HG02763 (cell line): ENCODE results near the gene NOSIP.
"Not testable (repeated sequence)": the region's sequence is repeated elsewhere in the genome, so short reads cannot be mapped to it uniquely, and the experiment has no call there.

ENCODE experiments used
- ATAC-seq: cut with Tn5 transposase; IDR thresholded peaks from one replicate; pipeline ENCODE4 v1.9.1; 2021; ENCODE audit warnings: mild to moderate bottlenecking, moderate library complexity; ENCODE audit not compliant: unreplicated experiment

NOSIP gene, protein sequence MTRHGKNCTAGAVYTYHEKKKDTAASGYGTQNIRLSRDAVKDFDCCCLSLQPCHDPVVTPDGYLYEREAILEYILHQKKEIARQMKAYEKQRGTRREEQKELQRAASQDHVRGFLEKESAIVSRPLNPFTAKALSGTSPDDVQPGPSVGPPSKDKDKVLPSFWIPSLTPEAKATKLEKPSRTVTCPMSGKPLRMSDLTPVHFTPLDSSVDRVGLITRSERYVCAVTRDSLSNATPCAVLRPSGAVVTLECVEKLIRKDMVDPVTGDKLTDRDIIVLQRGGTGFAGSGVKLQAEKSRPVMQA

DNA sequence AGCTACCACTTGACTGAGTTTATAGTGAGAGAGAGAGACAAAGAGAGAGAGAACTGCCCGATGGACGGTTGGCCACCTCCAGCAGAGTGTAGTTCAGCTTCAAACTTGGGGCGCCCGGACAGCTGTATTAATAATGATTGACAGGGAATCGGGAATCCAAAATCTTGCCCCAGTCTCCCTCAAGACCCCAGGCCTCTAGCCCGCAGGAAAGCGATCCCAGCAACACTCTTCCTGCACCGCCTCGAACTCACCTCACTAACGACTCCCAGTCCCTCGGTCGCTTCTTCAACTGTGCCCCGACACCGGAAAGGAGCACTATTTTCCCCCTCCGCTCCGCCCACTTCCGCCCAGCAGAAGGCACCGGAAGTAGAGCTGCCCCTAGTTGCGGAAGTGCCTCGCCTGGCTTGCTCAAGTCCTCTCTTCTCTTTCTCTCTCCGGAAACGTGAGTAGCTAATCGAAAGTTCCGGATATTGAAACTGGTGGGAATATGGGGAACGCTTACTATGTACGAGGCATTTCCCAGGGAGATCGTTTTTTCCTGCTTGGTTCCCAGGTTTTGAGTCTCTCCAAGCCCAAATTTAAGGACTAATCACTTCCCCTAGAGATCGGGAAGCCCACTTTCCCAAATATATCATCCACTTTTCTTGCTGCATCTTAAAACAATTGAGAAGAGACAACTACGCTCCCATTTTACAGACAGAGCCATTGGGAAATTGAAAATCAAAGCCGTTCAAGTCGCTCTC, at the start of gene NOSIP:
NOSIP (minus strand) TSS at position 293 of the 743 bp plus-strand sequence. CDS start 19,865 bp downstream, outside the sequence.
- peak; percentile 90 for ATAC-seq

DNA sequence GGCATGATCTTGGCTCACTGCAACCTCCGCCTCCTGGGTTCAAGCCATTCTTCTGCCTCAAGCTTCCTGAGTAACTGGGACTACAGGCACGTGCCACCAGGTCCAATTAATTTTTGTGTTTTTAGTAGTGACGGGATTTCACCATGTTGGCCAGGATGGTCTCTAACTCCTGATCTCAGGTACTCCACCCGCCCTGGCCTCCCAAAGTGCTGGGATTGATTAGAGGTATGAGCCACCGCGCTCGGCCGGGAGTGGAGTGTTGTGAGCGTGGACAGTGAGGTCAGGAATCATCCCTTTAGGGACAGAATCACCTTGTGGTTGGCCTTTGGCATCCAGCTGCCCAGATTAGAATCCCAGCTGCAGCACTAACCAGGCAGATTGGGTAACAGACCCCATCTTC, 49.3 kb upstream of the NOSIP start:
- no peak for ATAC-seq

DNA sequence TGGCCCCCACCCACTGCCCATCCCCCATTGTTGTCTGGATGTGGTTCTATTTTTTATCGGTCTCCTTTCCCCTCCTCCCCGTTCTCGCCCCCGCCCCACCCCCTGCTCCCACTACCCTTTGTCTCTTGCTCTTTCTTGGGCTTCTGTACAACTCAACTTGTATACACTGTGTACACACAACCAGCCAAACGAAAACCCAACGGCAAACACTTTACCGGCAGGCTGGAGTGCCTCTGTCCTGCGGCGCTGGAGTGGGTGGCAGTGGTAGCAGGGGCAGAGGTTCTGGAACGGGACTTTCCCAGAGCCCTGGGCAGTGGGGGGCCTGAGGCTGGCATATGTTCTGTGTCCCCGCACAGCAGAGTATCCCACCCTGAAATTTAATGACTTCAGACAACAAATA, 45.9 kb upstream of the NOSIP start:
- ATAC-seq, result no peak

DNA sequence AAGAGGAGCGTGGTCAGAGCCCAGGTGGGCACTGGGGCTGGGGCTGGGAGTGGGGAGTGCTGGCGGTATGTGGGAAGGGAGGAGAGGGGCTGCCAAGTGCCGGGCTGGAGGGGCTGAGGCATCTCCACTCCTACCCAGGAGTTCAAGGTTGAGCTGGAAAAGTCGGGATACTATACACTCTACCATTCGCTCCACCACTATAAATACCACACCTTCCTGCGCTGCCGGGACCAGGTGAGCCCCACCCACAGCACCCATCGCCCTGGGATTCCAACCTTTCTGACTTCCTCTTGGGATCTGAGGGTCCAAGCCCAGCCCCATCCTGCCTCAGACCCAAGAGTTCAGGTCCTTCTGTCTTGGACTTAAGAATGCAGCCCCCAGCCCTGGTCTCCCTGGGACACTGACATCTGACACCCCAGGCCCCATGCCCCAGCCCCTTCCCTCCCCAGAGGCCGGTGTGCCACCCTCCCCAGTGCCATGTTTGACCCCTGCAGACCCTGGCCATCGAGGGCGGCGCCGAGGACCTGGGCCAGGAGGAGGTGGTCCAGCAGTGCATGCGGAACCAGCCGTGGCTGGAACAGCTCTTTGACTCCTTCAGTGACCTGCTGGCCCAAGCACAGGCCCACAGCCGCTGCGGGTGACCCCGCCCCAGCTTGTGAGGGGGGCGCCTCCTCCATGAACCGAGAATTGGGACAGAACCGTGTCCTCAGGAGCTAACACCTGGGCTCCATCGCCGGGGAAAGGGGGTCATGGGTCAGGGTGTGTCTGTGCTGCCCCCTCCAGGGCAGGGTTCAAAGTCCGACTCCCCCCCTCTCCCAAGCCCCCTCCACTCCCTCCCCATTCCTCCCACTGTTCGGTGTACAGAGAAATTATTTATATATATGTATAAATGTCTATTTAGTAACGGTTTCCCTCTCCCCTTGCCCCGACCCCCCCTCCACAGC, 44.9 kb upstream of the NOSIP start:
- no peak for ATAC-seq

DNA sequence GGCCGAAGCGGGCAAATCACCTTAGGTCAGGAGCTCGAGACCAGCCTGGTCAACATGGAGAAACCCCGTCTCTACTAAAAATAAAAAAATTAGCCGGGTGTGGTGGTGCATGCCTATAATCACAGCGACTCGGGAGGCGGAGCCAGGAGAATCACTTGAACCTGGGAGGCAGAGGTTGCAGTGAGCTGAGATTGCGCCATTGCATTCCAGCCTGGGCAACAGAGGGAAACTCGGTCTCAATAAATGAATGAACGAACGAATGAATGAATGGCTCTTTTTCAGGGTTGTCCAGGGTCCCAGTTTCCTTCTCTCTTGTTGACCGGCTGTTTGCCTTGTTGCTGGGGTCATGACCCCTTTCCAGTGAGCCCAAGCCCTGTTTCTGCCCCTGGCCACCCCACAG, 37.5 kb upstream of the NOSIP start:
- not testable (repeated sequence) for ATAC-seq

DNA sequence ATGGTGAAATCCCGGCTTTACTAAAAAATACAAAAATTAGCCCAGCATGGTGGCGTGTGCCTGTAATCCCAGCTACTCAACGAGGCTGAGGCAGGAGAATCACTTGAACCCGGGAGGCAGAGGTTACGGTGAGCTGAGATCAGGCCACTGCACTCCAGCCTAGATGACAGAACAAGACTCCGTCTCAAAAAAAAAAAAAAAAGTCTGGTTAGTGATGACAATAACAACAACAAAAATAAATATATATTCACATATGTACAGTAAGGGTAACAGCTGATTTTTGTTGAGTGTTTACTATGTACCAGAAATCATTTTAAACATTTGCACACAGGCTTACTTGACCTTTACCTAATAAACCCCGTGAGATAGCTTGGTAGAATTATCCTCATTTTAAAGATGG, 36.6 kb upstream of the NOSIP start:
- ATAC-seq, result no peak

DNA sequence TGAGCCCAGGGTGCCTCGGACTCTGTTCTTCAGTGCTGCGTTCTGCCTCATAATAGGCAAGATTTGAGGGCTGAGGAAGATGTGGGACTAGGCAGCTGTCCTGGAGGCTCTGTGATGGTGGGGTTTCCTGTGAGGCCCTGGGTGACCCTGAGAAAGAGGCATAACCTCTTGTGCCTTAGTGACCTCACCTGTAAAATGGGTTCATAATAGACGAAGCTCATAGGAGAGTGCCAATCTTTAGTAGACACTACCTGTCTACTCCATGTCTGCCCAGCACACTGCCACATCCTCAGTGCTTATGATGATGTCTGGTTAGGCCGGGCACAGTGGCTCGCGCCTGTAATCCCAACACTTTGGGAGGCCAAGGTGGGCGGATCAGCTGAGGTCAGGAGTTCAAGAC, 36.2 kb upstream of the NOSIP start:
- ATAC-seq, result no peak

DNA sequence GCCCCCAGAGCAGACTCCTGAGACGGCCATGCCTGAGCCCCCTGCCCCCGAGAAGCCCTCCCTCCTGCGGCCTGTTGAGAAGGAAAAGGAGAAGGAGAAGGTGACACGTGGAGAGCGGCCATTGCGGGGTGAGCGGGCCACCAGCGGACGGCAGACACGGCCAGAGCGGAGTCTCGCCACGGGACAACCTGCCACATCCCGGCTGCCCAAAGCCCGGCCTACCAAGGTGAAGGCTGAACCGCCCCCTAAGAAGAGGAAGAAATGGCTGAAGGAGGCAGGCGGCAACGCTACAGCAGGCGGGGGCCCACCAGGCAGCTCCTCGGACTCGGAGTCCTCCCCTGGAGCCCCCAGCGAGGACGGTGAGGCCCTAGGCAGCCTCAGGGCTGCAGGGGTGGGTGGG, 35.5 kb upstream of the NOSIP start:
- ATAC-seq, result no peak

DNA sequence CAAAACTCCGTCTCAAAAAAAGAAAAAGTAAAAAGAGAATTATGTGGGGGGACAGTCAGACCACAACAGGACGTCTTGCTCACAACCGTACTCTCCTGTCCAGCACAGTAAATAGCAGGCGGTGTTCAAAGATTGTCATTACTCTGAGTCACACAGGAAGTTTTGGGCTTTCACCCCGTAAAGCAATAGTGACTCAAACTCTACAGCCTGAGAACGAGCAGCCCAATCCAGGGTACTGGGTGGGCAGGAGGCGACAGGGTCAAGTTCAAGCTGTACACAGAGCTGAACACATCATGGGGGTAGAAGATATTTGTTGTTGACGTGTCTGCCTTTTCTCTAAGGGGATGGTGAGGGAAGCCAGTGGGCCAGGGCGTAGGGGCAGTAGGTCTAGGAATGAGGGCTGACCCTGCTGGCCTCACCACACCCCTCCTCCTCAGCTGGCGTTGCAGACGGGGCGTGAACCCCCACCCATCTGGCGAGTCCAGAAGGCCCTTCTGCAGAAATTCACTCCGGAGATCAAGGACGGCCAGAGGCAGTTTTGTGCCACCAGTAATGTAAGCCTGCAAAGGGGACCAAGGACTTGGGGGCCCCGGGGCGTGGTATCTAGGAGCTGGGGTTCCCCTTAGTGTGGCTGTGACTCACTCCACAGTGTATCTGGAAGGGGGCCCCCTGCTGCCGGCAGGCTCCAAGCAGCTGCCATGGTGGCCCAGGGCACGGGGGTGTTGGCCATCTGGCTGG, 33.9 kb upstream of the NOSIP start:
- no peak for ATAC-seq

DNA sequence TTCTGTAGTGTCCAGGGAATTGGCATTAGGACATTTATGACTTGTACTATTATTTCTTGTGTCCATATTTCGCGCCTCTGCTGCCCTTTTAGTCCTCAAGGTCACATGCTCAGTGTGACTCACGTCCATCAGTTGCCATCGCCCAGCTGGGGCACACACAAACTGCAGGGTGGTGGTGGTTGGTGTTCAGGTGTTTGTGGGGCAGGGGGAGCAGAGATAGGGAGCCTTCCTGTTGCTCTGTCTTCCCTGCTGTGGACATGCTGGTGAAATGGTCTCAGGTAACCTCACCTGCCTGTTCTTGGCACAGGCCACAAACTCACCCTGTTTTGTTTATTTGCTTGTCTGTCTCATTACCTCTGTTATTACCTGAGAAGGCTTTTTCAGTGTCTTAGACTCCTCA, 33.0 kb upstream of the NOSIP start:
- ATAC-seq, result no peak

DNA sequence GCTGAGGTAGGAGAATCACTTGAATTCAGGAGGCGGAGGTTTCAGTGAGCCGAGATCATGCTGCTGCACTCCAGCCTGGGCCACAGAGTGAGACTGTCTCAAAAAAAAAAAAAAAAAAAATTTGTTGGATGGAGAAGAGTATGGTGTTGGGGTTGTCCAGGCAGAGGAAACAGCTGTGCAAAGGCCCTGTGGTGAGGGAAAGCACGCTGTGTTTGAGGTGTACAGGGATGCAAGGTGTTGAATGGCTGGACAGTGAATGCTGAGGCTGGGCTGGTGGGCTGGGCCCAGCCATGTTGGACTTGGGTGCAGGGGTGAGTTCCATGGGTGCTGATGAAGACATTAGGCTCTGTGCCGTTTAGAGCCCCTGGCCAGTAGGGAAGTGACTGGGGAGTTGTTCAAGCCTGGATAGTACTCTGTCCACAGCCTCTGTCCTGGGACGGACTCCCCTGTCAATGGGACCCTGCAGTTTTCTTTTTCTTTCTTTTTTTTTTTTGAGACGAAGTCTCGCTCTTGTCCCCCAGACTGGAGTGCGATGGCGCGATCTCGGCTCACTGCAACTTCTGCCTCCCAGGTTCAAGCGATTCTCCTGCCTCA, 29.2 kb upstream of the NOSIP start:
- no peak for ATAC-seq

DNA sequence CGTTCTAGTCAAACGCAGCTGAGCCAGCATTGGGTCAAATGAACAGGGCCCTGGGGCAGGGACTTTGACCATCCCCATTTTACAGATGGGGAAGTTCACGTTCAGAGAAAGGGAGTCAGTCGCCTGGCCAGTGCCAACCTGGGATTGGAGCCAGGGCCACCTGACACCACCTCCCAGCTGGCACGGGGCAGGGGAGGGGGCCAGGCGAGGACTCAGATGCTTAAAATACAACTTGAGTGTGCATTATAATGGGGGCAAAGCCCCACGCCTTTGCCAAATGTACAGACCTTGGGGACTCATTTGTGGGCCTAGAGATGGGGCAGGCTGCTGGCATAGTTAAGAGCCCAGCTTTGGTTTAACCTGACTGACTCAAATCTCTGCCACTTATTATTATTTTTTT, 25.2 kb upstream of the NOSIP start:
- no peak for ATAC-seq

DNA sequence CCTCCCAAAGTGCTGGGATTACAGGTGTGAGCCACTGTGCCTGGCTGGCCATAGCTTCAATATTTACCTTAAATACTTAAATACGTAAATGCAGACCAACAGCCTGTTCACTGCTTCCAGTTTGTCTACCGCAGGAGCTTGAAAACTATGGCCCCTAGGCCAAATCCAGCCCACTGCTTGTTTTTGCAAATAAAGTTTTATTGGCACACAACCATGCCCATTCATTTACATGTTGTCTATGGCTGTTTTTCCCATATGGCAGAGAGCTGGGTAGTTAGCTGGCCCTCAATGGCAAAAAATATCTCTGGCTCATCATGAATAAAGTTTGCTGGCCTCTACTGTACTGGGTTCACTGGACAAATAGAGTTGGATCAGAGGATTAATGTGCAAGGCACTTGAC, 22.4 kb upstream of the NOSIP start:
- no peak for ATAC-seq

DNA sequence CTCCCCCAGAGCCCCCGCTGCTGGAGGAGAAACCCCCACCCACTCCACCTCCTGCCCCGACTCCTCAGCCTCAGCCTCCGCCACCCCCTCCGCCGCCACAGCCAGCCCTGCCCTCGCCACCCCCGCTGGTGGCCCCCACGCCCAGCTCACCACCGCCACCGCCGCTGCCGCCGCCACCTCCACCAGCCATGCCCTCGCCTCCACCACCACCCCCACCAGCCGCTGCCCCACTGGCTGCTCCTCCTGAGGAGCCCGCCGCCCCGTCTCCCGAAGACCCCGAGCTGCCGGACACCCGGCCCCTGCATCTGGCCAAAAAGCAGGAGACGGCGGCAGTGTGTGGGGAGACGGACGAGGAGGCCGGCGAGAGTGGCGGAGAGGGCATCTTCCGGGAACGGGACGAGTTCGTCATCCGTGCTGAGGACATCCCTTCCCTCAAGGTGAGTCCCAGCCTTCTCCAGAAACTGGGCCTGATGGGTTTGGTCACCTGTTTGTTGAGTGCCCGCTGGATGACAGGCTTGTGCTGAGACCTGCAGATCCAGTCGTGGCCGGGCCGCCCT, 21.2 kb upstream of the NOSIP start:
- ATAC-seq, result no peak

DNA sequence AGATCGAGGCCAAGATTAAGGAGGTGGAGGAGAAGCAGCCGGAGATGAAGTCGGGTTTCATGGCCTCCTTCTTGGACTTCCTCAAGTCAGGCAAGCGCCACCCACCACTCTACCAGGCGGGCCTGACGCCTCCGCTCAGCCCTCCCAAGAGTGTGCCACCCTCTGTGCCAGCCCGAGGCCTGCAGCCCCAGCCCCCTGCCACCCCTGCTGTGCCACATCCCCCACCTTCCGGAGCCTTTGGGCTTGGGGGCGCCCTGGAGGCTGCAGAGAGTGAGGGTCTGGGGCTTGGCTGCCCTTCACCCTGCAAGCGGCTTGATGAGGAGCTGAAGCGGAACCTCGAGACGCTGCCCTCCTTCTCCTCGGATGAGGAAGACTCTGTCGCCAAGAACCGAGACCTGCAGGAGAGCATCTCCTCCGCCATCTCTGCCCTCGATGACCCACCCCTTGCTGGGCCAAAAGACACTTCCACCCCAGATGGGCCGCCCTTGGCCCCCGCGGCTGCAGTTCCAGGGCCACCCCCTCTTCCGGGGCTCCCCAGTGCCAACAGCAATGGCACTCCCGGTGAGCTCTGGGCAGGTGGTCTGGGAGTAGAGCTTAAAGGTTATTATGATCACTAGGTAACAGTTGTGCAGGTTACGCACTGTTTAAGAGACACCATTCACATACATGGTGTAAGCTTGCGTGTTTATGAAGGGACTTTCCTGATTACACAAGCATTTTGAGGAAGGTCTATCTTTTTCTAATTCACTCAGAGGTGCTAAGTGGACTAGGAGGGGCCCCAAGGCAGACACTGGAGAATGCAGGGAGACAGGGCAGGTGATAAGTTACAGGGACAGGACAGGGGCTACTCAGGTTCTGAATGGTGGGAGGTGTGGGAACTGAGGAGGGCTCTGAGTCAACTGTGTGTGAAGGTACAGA, 19.3 kb upstream of the NOSIP start:
- ATAC-seq, result no peak

DNA sequence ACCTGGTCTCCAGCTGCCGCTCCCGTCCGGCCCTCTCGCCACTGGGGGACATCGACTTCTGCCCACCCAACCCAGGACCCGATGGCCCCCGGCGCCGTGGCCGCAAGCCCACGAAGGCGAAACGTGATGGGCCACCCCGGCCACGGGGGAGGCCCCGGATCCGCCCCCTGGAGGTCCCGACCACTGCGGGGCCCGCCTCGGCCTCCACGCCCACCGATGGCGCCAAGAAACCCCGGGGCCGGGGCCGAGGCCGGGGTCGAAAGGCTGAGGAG, 17.3 kb upstream of the NOSIP start:
- no peak for ATAC-seq

DNA sequence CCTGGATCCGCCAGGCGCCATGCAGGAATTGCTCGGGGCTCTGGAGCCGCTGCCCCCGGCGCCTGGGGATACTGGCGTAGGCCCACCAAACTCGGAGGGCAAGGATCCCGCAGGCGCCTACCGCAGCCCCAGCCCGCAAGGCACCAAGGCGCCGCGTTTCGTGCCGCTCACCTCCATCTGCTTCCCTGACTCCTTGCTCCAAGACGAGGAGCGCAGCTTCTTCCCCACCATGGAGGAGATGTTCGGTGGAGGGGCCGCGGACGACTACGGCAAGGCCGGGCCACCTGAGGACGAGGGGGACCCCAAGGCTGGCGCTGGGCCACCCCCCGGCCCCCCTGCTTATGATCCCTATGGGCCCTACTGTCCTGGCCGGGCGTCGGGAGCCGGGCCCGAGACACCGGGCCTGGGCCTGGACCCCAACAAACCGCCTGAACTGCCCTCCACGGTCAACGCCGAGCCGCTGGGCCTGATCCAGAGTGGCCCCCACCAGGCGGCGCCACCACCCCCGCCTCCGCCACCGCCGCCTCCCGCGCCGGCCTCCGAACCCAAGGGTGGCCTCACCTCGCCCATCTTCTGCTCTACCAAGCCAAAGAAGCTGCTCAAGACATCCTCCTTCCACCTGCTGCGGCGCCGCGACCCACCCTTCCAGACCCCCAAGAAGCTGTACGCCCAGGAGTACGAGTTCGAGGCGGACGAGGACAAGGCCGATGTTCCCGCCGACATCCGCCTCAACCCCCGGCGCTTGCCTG, 16.8 kb upstream of the NOSIP start:
- no peak for ATAC-seq

DNA sequence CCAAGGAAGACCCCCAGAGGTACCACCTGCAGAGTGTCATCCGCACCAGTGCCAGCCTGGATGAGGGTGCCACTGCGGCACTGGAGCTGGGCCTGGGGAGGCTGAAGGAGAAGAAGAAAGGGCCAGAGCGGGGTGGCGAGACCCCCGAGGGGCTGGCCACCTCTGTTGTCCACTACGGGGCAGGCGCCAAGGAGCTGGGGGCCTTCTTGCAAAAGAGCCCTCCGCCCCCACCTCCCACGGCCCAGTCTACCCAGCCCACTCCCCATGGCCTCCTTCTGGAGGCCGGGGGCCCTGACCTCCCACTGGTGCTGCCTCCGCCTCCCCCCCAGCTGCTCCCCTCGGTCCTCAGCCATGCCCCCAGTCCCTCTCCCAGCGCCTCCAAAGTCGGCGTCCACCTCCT, 16.1 kb upstream of the NOSIP start:
- no peak for ATAC-seq
